ENCODE results near the gene BAG5. TPM values are rescaled to one million over a fixed set of nuclear protein-coding genes. Genes with fewer than 3 reads are reported as not detected.

Gene BAG5
- total and polyA plus RNA-seq, 2 of the 4 experiments (the other 2 are of a cell fraction): 6.7 to 22.2 TPM

DNA sequence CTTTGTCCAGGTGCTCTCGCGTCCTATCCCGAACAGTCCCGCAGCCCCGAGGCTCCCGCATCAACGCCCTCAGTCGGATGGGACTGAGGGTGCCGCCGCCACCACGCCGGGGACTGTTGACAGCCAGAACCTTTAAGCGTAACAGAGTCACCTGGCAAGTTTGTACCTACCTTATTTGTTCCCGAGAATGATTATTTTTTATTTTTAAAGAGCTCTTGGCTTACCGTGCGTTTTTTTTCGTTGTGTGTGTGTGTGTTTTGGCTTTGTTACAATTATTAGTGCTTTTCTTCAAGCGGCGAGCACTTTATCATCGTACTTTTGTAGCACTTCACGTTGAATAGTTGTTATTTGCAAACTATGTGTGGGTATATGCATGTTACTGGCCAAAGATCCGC lies 766 bp upstream of the BAG5 start:
- Histone ChIP-seq H2AK9ac (replicated peaks; ENCODE audit: low read depth, low read length, poor library complexity) (peak overlapping the region; percentile 80), H3K9ac (ENCODE audit: low read depth, low read length) (peak overlapping the region; percentile 64), H4K20me1 (ENCODE audit: insufficient read depth, low read length) (peaks cover 55% of the 10 kb centered on the region), H3K23ac (ENCODE audit: low read depth, low read length) (no peak overlapping the region), H3K18ac (ENCODE audit: low read depth, low read length) (no peak overlapping the region), H2AFZ (replicated peaks; ENCODE audit: low read length, poor library complexity) (peak overlapping the region; percentile 95), H3K4ac (ENCODE audit: low read depth, low read length) (peak overlapping the region; percentile 69; the same call in 1 of the 2 replicates), H3K4me2 (ENCODE audit: low read depth, low read length) (peak overlapping the region; percentile 98; the same call in 1 of the 2 replicates), H3K79me1 (ENCODE audit: low read depth in 1 of 2, low read length in 2 of 2) (peaks cover 19 to 67% of the 10 kb centered on the region in 2 experiments; a peak in 2 of 4 replicates), H2BK15ac (ENCODE audit: low read depth, low read length) (no peak overlapping the region), H3K4me1 (ENCODE audit: control insufficient read depth, insufficient read depth, low read length) (peaks cover 11% of the 10 kb centered on the region), H3K27ac (ENCODE audit: insufficient read depth, low read length) (peak overlapping the region; percentile 87), H3K9me1 (ENCODE audit: insufficient read depth, low read length) (peaks cover 3% of the 10 kb centered on the region; the same call in 1 of the 2 replicates), H3K14ac (replicated peaks; ENCODE audit: low read depth, low read length) (peak overlapping the region; percentile 58; the same call in 1 of the 2 replicates), H3K36me3 (ENCODE audit: control insufficient read depth, insufficient read depth, low read length) (peaks cover 12% of the 10 kb centered on the region), H4K91ac (ENCODE audit: insufficient read depth, low read depth, low read length) (peak overlapping the region; percentile 14; the same call in 1 of the 2 replicates), H4K8ac (ENCODE audit: low read depth in 2 of 2, low read length in 2 of 2) (peak overlapping the region; percentile 62 to 76), H3K4me3 (ENCODE audit: insufficient read depth, low read depth, low read length) (peak overlapping the region; percentile 85), H2BK20ac (ENCODE audit: low read depth, low read length) (no peak overlapping the region), H3K9me3 (ENCODE audit: control insufficient read depth, insufficient read depth, low read length) (no peaks in the 10 kb centered on the region), H3K56ac (ENCODE audit: extremely low read depth, insufficient read depth, low read length) (peak overlapping the region; percentile 66), H2BK5ac (ENCODE audit: low read depth, low read length, poor library complexity, severe bottlenecking) (peak overlapping the region; percentile 1), H3K27me3 (ENCODE audit: control insufficient read depth, insufficient read depth, low read length) (no peaks in the 10 kb centered on the region), H2AK5ac (ENCODE audit: low read depth, low read length) (0 out of 2 replicates have a peak overlapping the region, but pooled peaks have one; percentile 42), H4K5ac (ENCODE audit: low read depth, low read length) (peak overlapping the region; percentile 72; the same call in 1 of the 2 replicates), H2BK120ac (ENCODE audit: low read depth, low read length) (no peak overlapping the region)
- TSS peak; percentile 52 for BruUV-seq (replicated peaks)
- DNase-seq (no peak), ATAC-seq (ENCODE audit: low read depth) (no peak)
- 0% methylated on average over 13 of the region's 22 CpGs; no CpG with 5 or more reads in 1 of the 2 experiments for WGBS, 2 experiments (ENCODE audit: extremely low coverage in 2 of 2, insufficient read length in 1 of 2)
- dilution Hi-C loops (cut with HindIII; ENCODE audit: low sequenced_read_pairs, unreplicated experiment) (no loop called here), intact Hi-C loops (cut with micrococcal nuclease) (loop anchor here (2.0 kb wide), 1 partner anchor 32 kb away; no protein-coding TSS in a partner anchor), in situ Hi-C loops (cut with MboI; ENCODE audit: low sequenced_read_pairs) (no loop called here)
- CTCF ChIA-PET: interaction anchor here (1.1 kb wide), 1 partner anchor 45 kb away, joined by 3 read pairs; no protein-coding TSS in a partner anchor
- TF ChIP-seq, protein P1, sequence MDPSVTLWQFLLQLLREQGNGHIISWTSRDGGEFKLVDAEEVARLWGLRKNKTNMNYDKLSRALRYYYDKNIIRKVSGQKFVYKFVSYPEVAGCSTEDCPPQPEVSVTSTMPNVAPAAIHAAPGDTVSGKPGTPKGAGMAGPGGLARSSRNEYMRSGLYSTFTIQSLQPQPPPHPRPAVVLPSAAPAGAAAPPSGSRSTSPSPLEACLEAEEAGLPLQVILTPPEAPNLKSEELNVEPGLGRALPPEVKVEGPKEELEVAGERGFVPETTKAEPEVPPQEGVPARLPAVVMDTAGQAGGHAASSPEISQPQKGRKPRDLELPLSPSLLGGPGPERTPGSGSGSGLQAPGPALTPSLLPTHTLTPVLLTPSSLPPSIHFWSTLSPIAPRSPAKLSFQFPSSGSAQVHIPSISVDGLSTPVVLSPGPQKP (IDR thresholded peaks at IDR 0.05; ENCODE audit: borderline replicate concordance, low read depth, low read length): no peak
- POLR2A ChIA-PET (ENCODE audit: unreplicated experiment): no interaction called here
